Left ventricle myocardium superior (tissue), 1 donor: ENCODE data around the gene PTGR3. TPM values are rescaled to one million over a fixed set of nuclear protein-coding genes. Genes with fewer than 3 reads are reported as not detected.

Source experiments
- ATAC-seq: fragments of 200-7000 bp; cut with Tn5 transposase; one replicate; pipeline ENCODE4 v1.9.1; 2020; ENCODE audit warnings: mild to moderate bottlenecking, moderate library complexity
- DNase-seq: peaks from one replicate; pipeline ENCODE4 v3.0.0-alpha.2; 2020
- intact Hi-C: fragments of 100-400 bp; cut with micrococcal nuclease; formaldehyde crosslinking; loops from one replicate; pipeline ENCODE4 v1.11.0; 2022
- long read RNA-seq: library from polyadenylated mRNA; unstranded; transcript quantifications from one replicate; pipeline ENCODE4 v2.0.0, GENCODE V29; 2021
- total RNA-seq: library from RNA; stranded (reverse); fragmentation: NEBNext Ultra II Directional; extraction: Animal tissue kit (Norgen Biotek cat#: 25700); gene quantifications from one replicate; pipeline ENCODE4 v1.2.1, GENCODE V29; 2021
- donor health status: DM: no; HTN: yes; CAD: no; lungs with severe emphysema.

PTGR3 gene
- total RNA-seq, result 69.6 TPM
- long read RNA-seq, full-length matches to known transcripts, result 87 of 106 reads
- long read RNA-seq, partial matches to known transcripts, result 0 of 106 reads
- long read RNA-seq, other reads (novel, unspliced or antisense), result 19 of 106 reads

DNA sequence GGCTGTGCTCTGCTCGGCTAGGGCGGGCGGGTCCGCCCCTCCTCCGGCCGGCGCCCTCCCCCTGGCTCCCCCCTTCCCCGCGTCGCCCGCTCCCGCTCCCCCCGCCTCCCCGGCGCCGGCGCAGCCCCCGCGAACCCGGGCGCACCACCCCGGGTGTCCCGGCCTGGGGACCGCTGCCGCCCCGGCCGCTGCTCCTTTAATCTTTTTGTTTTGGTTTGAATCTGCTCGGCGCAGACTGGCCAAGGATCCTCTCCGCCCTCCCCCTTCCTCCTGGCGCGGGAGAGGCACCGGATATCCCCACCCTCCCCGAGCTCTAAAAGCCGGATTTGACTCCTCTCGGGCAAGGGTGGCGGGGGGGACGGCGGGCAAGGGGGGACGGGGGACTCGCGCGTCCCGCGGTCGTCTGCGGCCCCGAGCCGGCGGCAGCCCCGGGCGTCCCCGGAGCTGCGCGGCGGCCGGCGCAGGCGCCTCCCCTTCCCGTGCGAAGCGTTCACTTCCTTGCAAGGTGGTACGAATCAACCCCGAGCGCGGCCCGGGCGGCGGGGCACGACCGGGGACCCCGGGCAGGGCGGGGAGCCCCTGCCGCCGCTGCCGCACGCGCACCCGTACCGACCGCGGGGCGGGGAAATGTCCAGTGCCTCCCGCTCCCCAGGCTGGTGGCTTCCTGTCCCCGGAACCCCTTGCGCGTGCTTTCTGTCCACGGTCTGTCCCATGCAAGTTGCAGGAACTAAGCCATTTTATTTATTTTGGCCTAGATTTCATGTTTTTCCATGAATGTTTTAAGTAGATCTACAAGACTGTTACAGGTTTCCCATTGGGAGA is at the start of gene PTGR3:
TSS of gene PTGR3 (minus strand) at position 11 of the 822 bp plus-strand sequence. CDS start 81 bp downstream, outside the sequence.
- DNase-seq (peak; percentile 90), ATAC-seq (peak; percentile 74)
- intact Hi-C loops, result no loop called here

DNA sequence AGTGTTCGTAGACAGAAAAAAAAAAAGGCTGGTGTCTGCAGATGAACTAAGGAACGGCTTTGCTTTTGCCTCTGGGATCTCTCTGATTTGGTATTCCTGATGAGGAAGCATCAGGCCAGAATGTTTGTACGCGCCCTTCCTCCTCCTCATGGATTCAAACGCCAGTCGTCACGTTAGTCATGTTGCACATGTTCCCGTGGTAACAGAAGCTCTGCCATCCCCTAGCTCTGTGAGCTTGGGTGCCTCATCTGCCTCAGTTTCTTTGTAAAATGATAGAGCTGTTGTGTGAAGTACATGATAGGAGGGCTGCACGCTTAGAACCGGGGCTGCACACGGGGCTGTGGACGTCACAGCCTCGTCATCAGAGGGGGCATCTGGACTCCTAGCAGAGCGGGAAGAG is 48.7 kb upstream of the PTGR3 start:
- ATAC-seq (no peak), DNase-seq (no peak)
- intact Hi-C loops, result no loop called here

- ATAC-seq (no peak), DNase-seq (no peak)
- intact Hi-C loops, result no loop called here
Measured at GRCh38 chr18:75256376-75256775, 47.4 kb upstream of the PTGR3 start.

DNA sequence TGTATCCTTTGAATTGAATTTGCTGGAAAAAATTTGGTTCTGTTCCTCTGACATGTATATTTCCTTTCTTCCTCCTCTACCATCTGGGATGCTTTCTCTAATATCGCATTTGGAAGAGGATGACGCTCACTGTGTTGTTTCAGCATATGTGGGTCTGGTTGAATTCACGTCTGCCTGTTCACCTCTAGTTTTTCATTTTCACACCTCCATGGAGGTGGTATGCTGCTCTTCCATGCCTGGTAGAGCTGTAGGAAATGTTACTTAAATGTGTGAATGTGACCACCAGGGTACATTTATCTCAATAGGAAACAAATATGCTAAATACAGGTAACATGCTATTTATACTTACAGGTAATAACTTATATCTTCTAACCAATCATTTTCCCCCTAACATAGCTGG is 46.2 kb upstream of the PTGR3 start:
- DNase-seq, result no peak
- no peak for ATAC-seq
- intact Hi-C loops, result no loop called here

DNA sequence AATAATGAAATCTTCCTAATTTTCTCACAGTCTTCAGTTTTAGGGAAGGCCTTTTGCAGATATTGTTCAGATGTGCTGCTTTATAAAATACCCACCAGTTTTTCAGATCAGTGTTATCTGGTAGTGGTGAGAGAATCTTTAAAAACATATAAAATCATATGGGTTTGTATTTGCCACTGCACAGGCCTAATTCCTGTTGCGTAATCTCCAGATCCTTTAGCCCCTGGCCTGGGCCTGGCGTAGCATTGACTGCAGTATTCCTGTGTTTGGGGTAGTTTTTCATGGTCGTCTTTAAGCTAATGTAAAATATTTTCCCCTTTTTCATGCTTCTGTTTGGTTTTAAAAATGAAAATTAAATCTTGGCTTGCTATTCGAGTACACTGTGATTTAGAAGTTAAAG is 44.8 kb upstream of the PTGR3 start:
- ATAC-seq, result peak; percentile 74
- intact Hi-C loops, result no loop called here
- no peak for DNase-seq

GRCh38 chr18:75253043-75253442 is 44.1 kb upstream of the PTGR3 start:
- intact Hi-C loops, result no loop called here
- DNase-seq (no peak), ATAC-seq (no peak)

DNA sequence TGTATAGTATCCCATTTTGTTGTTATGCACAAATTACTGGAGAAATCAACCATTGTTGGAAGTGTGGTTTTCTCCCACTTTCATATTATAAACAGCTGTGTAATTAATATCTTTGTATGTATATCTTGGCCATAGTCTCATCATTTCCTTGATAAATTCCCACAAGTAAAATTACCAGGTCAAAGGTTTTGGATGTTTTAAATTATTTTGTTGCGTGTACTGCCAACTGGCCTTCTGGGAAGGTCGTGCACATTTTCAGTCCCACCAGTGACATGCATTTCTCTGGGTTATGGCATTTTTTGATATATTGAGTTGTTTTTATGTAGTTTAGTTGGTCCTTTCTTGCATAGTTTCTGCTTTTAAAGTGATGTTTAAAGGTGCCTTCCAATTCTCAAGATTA is 43.2 kb upstream of the PTGR3 start:
- DNase-seq, result no peak
- intact Hi-C loops, result no loop called here
- ATAC-seq, result no peak

DNA sequence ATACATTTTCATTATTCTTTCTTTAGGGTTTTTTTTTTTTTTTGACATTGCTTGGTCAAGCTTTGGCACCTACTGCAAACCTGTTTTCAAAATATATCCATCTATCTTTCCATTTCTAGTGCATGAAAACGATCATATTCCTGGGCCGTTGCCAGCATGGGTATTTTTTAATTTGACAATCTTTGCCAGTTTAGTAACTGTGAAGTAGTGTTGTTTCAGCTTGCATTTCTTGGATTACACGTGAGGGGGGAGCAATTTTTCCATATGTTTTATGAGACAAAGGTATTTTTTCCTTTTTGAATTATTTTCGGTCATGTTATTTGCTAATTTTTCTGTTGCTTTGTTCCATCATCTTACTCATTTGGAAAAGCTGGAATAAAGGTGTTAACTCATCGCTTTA is 42.5 kb upstream of the PTGR3 start:
- DNase-seq (no peak), ATAC-seq (no peak)
- intact Hi-C loops, result no loop called here

DNA sequence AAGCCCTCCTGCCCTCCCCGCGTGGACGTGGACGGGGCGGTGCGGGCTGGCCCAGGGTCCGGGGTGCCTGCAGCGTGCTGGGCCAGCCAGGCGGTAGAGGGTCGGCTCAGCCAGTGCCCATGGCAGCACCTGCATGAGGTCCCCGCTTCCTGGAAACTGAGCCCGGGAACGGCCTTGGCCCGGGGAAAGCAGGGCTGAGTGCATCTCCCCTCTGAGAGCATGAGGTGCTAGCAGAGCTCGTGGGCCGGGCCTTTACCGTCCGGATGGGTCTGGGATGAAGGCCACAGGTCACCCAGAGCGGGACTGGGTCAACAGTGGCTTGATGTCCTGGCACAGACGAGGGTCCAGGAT is 41.5 kb upstream of the PTGR3 start:
- ATAC-seq (no peak), DNase-seq (no peak)
- intact Hi-C loops, result no loop called here

DNA sequence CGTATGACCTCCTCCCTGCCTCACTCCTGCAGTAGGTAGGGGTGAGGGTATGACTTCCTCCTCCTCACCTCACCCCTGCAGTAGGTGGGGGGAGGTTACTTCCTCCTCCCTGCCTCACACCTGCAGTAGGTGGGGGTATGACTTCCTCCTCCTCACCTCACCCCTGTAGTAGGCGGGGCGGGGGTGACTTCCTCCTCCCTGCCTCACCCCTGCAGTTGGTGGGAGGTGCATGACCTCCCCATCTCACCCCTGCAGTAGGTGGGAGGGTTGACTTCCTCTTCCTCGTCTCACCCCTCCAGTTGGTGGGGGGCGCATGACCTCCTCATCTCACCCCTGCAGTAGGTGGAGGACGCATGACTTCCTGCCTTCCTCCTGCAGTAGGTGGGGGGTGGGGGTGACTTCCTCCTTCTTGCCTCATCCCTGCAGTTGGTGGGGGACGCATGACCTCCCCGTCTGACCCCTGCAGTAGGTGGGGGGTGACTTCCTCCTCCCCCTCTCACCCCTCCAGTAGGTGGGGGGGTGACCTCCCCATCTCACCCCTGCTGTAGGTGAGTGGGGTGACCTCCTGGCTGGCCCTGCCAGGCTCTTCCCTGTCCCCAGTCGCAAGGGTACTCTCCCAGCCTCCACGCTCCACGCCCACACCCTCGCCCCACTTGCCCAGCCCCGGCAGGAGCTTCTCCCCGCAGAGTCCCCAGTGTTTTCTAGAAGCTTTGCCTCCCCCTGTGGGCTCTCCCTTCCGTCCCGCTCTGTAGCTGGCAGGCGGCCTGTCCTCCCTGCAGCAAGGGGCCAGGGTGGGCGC is 40.9 kb upstream of the PTGR3 start:
- DNase-seq (no peak), ATAC-seq (no peak)
- intact Hi-C loops, result no loop called here

DNA sequence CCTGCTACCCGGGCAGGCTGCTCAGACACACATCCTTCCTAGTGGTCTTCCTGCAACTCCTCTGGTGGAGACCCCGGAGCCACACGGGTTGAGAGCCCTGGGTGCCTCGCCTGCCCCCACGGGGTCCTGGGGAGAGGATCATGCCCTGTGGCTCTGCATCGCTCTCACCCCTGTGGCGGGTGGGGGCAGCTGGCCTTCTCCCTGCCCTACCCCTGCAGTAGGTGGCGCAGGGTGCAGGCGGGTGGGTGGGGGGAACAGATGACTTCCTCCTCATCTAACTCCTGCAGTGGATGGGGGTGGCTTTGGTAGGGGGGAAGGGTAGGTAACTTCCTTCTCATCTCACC is 40.2 kb upstream of the PTGR3 start:
- ATAC-seq (no peak), DNase-seq (no peak)
- intact Hi-C loops, result no loop called here

DNA sequence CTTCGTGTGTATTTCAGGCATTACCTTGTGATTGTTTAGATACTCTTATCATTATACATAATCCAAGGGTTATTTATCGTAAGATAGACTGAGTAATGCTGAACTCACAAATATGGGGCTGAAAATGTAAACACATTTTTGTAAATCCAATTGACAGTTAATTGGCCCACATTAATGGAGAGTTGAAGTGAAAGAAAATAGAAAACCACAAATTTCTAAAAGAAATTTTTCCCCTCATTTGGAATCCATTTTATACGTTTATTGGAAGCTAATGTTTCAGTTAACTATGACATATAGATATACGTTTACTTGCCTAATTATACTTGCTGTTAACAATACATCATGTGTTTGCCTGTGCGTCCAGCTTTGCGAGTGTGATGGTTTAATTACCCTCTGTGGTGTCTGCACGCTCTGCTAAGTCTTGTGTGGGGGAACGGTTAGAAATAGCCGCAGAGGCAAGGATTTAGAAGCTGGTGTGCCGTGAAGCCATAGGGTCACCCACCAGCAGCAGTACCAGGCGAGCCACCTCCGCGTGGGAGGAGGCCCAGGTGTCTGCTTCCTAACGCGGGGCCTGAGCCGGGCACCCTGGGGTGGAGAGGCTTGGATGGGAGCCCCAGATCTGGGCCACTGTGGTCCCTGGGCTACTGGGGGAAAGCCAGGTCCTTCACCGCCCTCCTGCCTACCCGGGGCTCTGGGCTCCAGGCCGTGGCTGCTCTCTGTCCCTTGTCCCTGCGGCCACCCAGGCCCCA is 39.7 kb upstream of the PTGR3 start:
- no peak for DNase-seq
- ATAC-seq, result no peak
- intact Hi-C loops, result no loop called here

- intact Hi-C loops, result no loop called here
- DNase-seq, result no peak
- peak; percentile 63 for ATAC-seq
Measured at GRCh38 chr18:75247611-75248421, 38.9 kb upstream of the PTGR3 start.

DNA sequence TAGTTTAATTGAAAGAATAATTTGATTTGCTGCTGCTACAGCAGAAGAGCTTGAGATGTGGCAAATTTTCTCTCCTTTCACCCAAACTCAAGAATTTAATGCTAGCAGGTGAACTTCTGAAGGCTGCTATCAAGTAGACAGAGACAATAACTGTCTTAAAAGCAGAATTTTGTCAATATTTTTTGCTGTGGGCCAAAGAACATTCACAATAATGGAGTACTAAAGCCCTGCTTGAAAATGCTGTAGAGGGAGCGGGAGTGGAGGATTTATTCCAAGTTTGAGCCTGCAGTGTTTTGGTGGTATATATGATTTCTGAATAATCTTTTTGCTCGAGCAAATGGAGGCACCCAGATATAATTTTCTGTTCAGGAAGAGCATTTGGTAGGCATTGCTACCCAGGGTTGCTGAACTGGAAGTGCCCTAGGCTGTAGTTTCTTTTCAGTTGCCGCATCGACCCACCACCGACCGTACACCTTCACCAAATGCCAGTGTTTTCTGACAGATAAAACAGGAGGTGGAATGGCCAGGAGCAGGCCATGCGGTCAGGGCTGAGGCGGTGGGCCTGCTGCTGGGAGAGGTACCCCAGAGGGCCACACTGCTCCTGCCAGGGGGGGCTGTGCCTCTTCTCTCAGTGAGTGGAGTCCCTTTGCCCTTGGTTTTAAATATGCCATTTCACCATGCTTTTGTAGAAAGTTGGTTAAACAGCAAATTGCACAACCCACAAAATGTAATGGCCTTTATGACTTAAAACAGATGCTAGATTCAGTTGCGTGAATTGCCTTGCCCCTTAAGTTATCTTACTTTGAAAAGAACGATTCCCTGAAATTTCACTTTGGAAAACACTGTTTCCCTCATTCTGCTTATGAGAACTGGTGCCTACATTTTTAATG is 38.0 kb upstream of the PTGR3 start:
- intact Hi-C loops, result no loop called here
- ATAC-seq, result peak; percentile 7
- no peak for DNase-seq

DNA sequence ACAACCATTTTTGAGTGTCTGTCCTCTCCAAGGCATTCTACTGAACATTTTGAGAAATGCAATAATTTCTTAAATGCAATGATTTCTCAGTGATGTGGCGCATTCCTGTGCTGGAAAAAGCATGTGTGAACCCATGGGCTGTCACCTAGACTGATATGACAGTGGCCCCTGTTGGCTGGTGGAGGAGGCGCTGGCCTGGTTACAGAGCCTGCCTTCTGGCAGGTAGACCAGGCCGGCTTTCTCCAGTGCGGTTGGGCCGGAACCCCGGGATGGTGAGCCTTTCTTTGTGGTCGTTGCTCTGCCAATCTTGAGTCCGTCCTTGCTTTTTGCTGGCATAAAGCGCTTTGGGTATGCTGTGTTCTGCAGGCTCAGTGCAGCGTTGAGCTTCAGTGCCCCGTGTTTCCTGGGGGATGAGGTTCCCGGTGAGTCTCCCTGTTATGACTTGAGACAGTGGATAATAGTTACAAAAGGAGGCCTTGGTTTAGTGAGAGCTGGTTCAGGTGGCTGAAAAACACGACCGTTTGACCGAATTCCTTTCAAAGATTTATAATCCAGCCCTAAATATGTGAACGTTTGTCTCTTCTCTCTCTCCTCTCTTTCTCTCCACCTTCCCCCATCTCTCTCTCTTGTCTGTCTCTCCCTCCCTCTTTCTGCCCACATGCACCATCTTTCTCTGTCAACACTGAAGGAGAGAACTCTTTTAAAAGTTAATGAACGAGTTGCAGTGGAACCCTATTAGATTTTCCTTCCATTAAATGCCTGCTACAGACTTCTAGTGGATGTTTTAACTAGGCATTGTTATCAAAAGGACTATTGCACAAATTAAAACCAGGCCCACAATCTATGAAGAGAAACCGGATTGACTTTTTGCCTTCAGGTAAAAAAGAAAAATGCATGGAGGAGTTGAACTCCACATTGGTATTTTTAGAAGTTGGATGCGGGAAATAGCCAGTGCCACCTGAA is 35.7 kb upstream of the PTGR3 start:
- DNase-seq, result peak; percentile 55
- ATAC-seq, result peak; percentile 69
- intact Hi-C loops, result no loop called here

DNA sequence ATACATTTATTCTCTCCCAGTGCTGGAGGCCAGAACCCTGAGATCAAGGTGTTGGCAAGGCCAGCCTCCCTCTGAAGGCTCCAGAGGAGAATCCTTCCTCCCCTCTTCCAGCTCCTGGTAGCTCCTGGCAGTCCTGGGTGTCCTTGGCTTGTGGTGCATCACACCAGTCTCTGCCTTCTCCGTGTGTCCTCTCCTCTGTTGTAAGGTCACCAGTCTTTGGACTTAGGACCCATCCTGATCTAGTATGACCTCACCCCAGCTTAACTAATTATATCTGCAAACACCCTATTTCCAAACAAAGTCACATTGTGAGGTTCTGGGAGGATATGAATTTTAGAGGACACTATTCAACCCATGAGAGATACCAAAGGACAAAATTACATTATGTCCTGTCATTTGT is 32.8 kb upstream of the PTGR3 start:
- ATAC-seq, result no peak
- intact Hi-C loops, result no loop called here

GRCh38 chr18:75240433-75240832 is 31.5 kb upstream of the PTGR3 start:
- intact Hi-C loops, result no loop called here
- DNase-seq (no peak), ATAC-seq (no peak)

More for the DNA sequence above, 32.8 kb upstream of the PTGR3 start:
- DNase-seq, result no peak
